ENCODE measurements around the gene RRP15.
A peak's percentile ranks its signal among the peaks of the same experiment; 100 is the strongest.

RRP15 gene

GRCh38 chr1:218296162-218296561 is 11.1 kb downstream of the RRP15 start:
- peaks cover 0 to 11% (median 0%) of the 10 kb centered on the region in 3 donors for H3K36me3 ChIP-seq
- H3K27ac ChIP-seq, result no peak overlapping the region
- no peak for TF ChIP-seq CTCF (IDR thresholded peaks at IDR 0.05)
- DNase-seq, result no peak
- no peak overlapping the region for H3K4me3 ChIP-seq
- intact Hi-C loops (cut with DNase I; ENCODE audit: low total_unique reads), result no loop called here
- H3K9me3 ChIP-seq, result no peaks in the 10 kb centered on the region
- H3K27me3 ChIP-seq, result no peaks in the 10 kb centered on the region
- H3K4me1 ChIP-seq, result peaks cover 0 to 7% (median 4%) of the 10 kb centered on the region in 4 donors

- no peak overlapping the region for H3K27ac ChIP-seq
- intact Hi-C loops (cut with DNase I; ENCODE audit: low total_unique reads), result no loop called here
These were observed 12.4 kb downstream of the RRP15 start for GRCh38 chr1:218297461-218297860.

GRCh38 chr1:218297867-218298266 is 12.8 kb downstream of the RRP15 start:
- DNase-seq, result no peak
- H3K27ac ChIP-seq, result no peak overlapping the region
- intact Hi-C loops (cut with DNase I; ENCODE audit: low total_unique reads), result no loop called here
- no peaks in the 10 kb centered on the region for H3K27me3 ChIP-seq
- no peak for TF ChIP-seq CTCF (IDR thresholded peaks at IDR 0.05)
- no peaks in the 10 kb centered on the region for H3K9me3 ChIP-seq
- H3K36me3 ChIP-seq, result peaks cover 0 to 11% (median 0%) of the 10 kb centered on the region in 3 donors
- no peak overlapping the region for H3K4me3 ChIP-seq
- H3K4me1 ChIP-seq, result peaks cover 0 to 7% (median 0%) of the 10 kb centered on the region in 4 donors

More at GRCh38 chr1:218297461-218297860, 12.4 kb downstream of the RRP15 start:
- no peak overlapping the region for H3K4me3 ChIP-seq
- H3K27me3 ChIP-seq, result no peaks in the 10 kb centered on the region
- no peaks in the 10 kb centered on the region for H3K9me3 ChIP-seq
- peaks cover 0 to 7% (median under 1%) of the 10 kb centered on the region in 4 donors for H3K4me1 ChIP-seq
- no peak for TF ChIP-seq CTCF (IDR thresholded peaks at IDR 0.05)
- peaks cover 0 to 11% (median 0%) of the 10 kb centered on the region in 3 donors for H3K36me3 ChIP-seq
- DNase-seq, result no peak

GRCh38 chr1:218298398-218298797 is 13.3 kb downstream of the RRP15 start:
- H3K9me3 ChIP-seq, result no peaks in the 10 kb centered on the region
- no peak for TF ChIP-seq CTCF (IDR thresholded peaks at IDR 0.05)
- H3K27me3 ChIP-seq, result no peaks in the 10 kb centered on the region
- DNase-seq, result no peak
- H3K4me1 ChIP-seq, result peaks cover 0 to 7% (median 0%) of the 10 kb centered on the region in 4 donors
- H3K27ac ChIP-seq, result no peak overlapping the region
- H3K36me3 ChIP-seq, result peaks cover 0 to 11% (median 0%) of the 10 kb centered on the region in 3 donors
- intact Hi-C loops (cut with DNase I; ENCODE audit: low total_unique reads), result no loop called here
- H3K4me3 ChIP-seq, result no peak overlapping the region

GRCh38 chr1:218299416-218299815 is 14.3 kb downstream of the RRP15 start:
- Histone ChIP-seq H3K27ac (no peak overlapping the region), H3K27me3 (no peaks in the 10 kb centered on the region), H3K4me1 (peaks cover 0 to 7% (median 0%) of the 10 kb centered on the region in 4 donors), H3K9me3 (no peaks in the 10 kb centered on the region), H3K4me3 (no peak overlapping the region), H3K36me3 (peaks cover 0 to 7% (median 0%) of the 10 kb centered on the region in 3 donors)
- intact Hi-C loops (cut with DNase I; ENCODE audit: low total_unique reads), result no loop called here
- DNase-seq, result no peak
- peak in 1 of 2 experiments; percentile 23 for TF ChIP-seq CTCF (IDR thresholded peaks at IDR 0.05)

- Histone ChIP-seq H3K9me3 (no peaks in the 10 kb centered on the region), H3K4me1 (peaks cover 0 to 7% (median 0%) of the 10 kb centered on the region in 4 donors), H3K4me3 (no peak overlapping the region), H3K27ac (no peak overlapping the region), H3K27me3 (no peaks in the 10 kb centered on the region), H3K36me3 (peaks cover 0 to 12% (median 7%) of the 10 kb centered on the region in 3 donors)
- DNase-seq, result no peak
- intact Hi-C loops (cut with DNase I; ENCODE audit: low total_unique reads), result no loop called here
- no peak for TF ChIP-seq CTCF (IDR thresholded peaks at IDR 0.05)
These were observed 16.1 kb downstream of the RRP15 start for GRCh38 chr1:218301217-218301616.
